Stimulated activated CD4-positive, alpha-beta T cell treated with anti-CD3 and anti-CD28 coated beads, Interleukin-2, amount 100 ng/mL, for 4 hours (primary cell): ENCODE data around the gene RXRB.

Source experiments
- DNase-seq: peaks from one replicate; pipeline ENCODE4 v3.0.0-alpha.2; 2020; ENCODE audit warnings: low read depth

The RXRB gene

DNA sequence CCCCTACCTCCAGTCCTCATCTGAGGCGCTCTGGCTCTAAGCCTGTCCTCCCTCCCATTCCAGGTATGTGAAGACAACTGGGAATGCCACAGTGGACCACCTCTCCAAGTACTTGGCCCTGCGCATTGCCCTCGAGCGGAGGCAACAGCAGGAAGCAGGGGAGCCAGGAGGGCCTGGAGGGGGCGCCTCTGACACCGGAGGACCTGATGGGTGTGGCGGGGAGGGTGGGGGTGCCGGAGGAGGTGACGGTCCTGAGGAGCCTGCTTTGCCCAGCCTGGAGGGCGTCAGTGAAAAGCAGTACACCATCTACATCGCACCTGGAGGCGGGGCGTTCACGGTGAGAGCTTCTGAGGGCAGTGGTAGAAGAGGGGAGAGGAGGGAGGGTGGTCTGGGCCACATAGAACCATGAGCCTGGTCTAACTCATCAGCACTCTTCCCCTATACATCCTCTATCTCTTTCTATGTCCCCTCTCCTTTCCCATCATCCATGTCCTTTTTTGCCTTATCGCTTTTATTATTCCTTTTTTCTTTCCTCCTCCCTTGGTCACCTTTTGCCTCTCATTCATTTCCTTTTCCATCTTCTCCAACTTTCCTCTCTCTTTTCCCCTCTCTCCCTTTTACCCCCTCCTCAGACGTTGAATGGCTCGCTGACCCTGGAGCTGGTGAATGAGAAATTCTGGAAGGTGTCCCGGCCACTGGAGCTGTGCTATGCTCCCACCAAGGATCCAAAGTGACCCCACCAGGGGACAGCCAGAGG, 11.4 kb upstream of the RXRB start:
- DNase-seq: no peak

GRCh38 chr6:33211136-33211535, 10.7 kb upstream of the RXRB start:
- no peak for DNase-seq

DNA sequence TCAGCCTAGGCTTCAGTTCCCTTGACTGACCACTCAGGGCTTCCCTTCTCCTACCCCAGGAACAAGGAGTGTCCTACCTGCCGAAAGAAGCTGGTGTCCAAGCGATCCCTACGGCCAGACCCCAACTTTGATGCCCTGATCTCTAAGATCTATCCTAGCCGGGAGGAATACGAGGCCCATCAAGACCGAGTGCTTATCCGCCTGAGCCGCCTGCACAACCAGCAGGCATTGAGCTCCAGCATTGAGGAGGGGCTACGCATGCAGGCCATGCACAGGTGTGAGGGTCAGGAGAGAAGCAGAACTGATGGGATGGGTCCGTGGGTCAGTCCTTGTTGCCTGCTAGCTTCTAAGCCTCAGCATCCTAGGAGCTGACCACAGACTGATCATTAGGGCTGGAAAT, 9.4 kb upstream of the RXRB start:
- no peak for DNase-seq

GRCh38 chr6:33208091-33208967, 7.9 kb upstream of the RXRB start, which contains the start of gene RING1:
TSS of gene RING1 (plus strand) at chr6:33208500. CDS start at chr6:33208823, 323 bp downstream.
- DNase-seq: peak; percentile 84

DNA sequence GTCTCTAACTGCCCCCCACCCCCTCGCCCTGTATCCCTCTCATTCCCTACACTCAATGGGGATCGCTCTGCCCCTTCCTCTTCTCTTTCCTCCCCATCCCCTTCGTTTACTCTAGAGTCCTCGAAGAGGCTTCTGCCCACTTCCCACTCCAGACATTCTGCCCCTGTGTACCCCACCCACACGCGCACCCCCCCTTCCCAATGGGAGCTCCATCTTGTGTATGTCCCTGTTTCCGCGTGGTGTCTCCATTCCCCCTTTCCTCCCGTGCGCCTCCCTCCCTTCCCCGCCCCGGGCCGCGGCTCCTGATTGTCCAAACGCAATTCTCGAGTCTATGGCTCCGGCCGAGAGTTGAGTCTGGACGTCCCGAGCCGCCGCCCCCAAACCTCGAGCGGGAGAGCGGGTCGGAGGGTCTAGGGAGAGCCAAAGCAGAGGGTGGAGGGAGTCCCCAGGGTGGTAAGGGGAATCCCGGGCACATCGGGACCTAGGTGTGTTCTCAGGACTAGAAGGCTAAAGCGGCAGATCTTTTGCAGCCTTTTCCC, 7.2 kb upstream of the RXRB start:
- DNase-seq: no peak

GRCh38 chr6:33206864-33207551, 6.5 kb upstream of the RXRB start:
- DNase-seq: no peak

GRCh38 chr6:33206027-33206863, 5.8 kb upstream of the RXRB start:
- DNase-seq: no peak

- DNase-seq: no peak
These were observed 4.9 kb upstream of the RXRB start for GRCh38 chr6:33205191-33206026.

- DNase-seq: peak; percentile 89
These were observed 4.1 kb upstream of the RXRB start, which contains the start of gene HSD17B8 for GRCh38 chr6:33204415-33205190. TSS of gene HSD17B8 (plus strand) at chr6:33204655. CDS start at chr6:33204669, 14 bp downstream.

GRCh38 chr6:33204165-33204414, 3.6 kb upstream of the RXRB start:
- no peak for DNase-seq

DNA sequence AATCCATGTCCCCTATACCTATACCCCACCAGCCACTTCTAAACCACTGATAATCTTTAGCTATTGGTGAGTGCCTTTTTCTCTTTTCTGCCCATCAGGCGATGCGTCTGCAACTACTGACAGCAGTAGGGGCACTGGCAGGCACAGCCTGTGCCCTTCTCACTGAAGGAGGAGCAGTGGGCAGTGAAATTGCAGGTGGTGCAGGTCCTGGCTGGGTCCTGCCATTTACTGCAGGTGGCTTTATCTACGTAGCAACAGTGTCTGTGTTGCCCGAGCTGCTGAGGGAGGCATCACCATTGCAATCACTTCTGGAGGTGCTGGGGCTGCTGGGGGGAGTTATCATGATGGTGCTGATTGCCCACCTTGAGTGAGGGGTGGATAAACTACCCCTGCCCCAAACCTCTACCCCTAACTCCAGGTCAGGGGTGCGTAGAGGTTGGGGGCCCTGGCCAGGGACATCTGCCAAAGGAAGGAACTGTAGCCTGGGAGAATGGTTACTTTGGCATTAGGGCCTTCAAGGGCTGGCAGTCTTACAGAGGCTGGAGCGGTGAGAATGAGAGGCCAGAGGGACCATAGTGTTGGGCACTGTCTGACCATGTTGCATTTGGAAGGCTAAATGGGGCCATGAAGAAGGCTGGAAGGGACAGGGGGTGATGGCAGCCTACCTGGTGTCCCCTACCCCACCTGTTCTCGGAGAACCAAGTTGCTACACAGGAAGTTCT, 3.1 kb upstream of the RXRB start:
- DNase-seq: no peak

DNA sequence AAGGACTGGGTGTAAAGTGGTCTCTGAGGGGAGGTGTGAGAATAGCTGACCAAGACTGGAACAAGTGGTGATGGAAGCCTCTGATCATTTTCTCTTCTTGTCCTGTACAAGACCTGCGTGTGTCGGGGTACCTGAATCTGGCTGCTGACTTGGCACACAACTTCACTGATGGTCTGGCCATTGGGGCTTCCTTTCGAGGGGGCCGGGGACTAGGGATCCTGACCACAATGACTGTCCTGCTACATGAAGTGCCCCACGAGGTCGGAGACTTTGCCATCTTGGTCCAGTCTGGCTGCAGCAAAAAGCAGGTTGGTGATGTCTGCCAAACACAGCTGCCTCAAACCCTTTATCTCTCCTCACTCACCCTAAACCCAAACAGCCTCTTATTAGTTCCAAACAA, 2.3 kb upstream of the RXRB start:
- DNase-seq: no peak

- DNase-seq: no peak
These were observed 1.5 kb upstream of the RXRB start for GRCh38 chr6:33201935-33202334.

- no peak for DNase-seq
These were observed 681 bp upstream of the RXRB start for GRCh38 chr6:33201147-33201545.

- peak; percentile 50 for DNase-seq
These were observed 712 bp downstream of the RXRB start for GRCh38 chr6:33199687-33200218.

DNA sequence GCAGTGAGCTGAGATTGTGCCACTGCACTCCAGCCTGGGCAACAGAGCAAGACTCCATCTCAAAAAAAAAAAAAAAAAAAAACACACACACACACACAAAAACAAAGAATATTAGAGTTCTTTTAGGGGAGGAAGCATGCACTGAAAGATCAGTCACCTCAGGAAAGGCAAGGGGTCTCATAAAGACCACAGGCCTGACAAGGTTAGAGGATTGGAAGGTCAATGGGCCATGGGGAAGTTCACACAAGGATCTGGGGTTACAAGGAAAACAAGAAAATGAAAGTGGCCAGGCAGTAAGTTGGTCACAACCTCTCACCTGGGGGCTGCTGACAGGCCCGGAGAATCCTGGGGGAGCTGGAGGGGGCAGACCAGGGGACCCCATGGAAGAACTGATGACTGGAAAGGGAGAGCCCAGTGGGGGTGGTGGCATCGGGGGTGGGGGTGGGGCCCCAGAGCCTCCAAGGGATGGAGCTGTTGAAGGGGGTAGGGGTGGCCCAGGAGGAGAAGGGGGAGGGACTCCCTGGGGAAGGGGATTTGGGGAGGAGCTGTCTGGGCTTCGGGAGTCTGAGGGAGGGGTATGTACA, 1.5 kb downstream of the RXRB start:
- DNase-seq: no peak

- no peak for DNase-seq
These were observed 2.2 kb downstream of the RXRB start for GRCh38 chr6:33198159-33198852.
